ENCODE measurements around the gene SNPH. TPM values are rescaled to one million over a fixed set of nuclear protein-coding genes. Genes with fewer than 3 reads are reported as not detected.
A peak's percentile ranks its signal among the peaks of the same experiment; 100 is the strongest.

SNPH gene
- total and polyA plus RNA-seq, 2 of the 8 experiments (the other 6 are each of a cell fraction or from before 2014, with no cell fraction given): 0.98 to 4.9 TPM

GRCh38 chr20:1336699-1337367 is 70.7 kb downstream of the SNPH start:
- no peaks in the 10 kb centered on the region for H3K9me3 ChIP-seq (ENCODE audit: insufficient read depth in 2 of 2, low read depth in 1 of 2, low read length in 1 of 2)
- H2BK12ac ChIP-seq (ENCODE audit: low read depth, low read length): no peak overlapping the region
- H3K4me1 ChIP-seq (replicated peaks in 1 of 4; ENCODE audit: control insufficient read depth in 3 of 4, insufficient read depth in 4 of 4, low read length in 3 of 4): peaks cover 0 to 2% (median 0%) of the 10 kb centered on the region in 4 experiments; a peak in 3 of 7 replicates
- TF ChIP-seq TAF7 (optimal IDR thresholded peaks at IDR 0.05; ENCODE audit: borderline replicate concordance, low read depth, low read length) (no peak), POLR2AphosphoS5 (IDR thresholded peaks at IDR 0.05; ENCODE audit: low read depth, low read length) (no peak), SUZ12 (IDR thresholded peaks at IDR 0.05; ENCODE audit: low read length) (no peak), ATF2 (IDR thresholded peaks at IDR 0.05; ENCODE audit: low read length) (no peak), TBP (IDR thresholded peaks at IDR 0.05; ENCODE audit: low read depth, low read length) (no peak), JUN (IDR thresholded peaks at IDR 0.05; ENCODE audit: low read depth, low read length) (no peak), POU5F1 (IDR thresholded peaks at IDR 0.05; ENCODE audit: low read depth, low read length) (no peak), RNF2 (IDR thresholded peaks at IDR 0.05; ENCODE audit: borderline replicate concordance, low read depth, low read length, missing control alignments, poor library complexity, severe bottlenecking) (no peak)
- H3K4ac ChIP-seq (replicated peaks; ENCODE audit: insufficient read length, low read depth, low read length): no peak overlapping the region
- H3K27me3 ChIP-seq (replicated peaks in 1 of 4; ENCODE audit: control insufficient read depth in 3 of 4, extremely low read depth in 1 of 4, insufficient read depth in 3 of 4, low read length in 3 of 4): no peaks in the 10 kb centered on the region
- no peak overlapping the region for H4K5ac ChIP-seq (ENCODE audit: insufficient read length, low read depth, low read length)
- no peak overlapping the region for H3K4me3 ChIP-seq (ENCODE audit: extremely low read depth in 1 of 4, insufficient read depth in 2 of 4, low read depth in 3 of 4, low read length in 4 of 4)
- H2BK5ac ChIP-seq (ENCODE audit: low read depth, low read length): no peak overlapping the region
- WGBS, 2 experiments (ENCODE audit: extremely low coverage in 1 of 2, insufficient coverage in 1 of 2, insufficient read length in 1 of 2, insufficient replicate concordance in 2 of 2, low coverage in 1 of 2, low lambda C conversion rate in 2 of 2, missing lambda C conversion rate in 1 of 2): 61% methylated on average over 14 of the region's 14 CpGs; no CpG with 5 or more reads in 1 of the 2 experiments
- H4K20me1 ChIP-seq (replicated peaks in 1 of 2; ENCODE audit: control insufficient read depth in 1 of 2, insufficient read depth in 2 of 2, low read length in 2 of 2): peaks cover 7 to 18% of the 10 kb centered on the region in 2 experiments
- ChIA-PET POLR2A (ENCODE audit: partially characterized antibody) (interaction anchor here (0.6 to 3.2 kb wide), 8 partner anchors 8 to 97 kb away, joined by 3 to 27 read pairs (median 5); partner anchors contain the start of gene SDCBP2), CTCF (ENCODE audit: partially characterized antibody) (interaction anchor here (1.0 to 2.4 kb wide), 5 partner anchors 24 to 110 kb away, joined by 3 to 7 read pairs (median 3); no protein-coding TSS in a partner anchor)
- no peak overlapping the region for H2AK5ac ChIP-seq (ENCODE audit: low read depth, low read length)
- H3K9ac ChIP-seq (replicated peaks in 1 of 4; ENCODE audit: extremely low read depth in 1 of 4, low read depth in 3 of 4, low read length in 3 of 4): no peak overlapping the region
- no peak overlapping the region for H2AFZ ChIP-seq (ENCODE audit: low read length)
- no peak overlapping the region for H4K91ac ChIP-seq (replicated peaks; ENCODE audit: insufficient read length, low read length)
- FAIRE-seq: no peak
- no peak overlapping the region for H2BK15ac ChIP-seq (ENCODE audit: low read length)
- no peak overlapping the region; a peak in 1 of 4 replicates for H3K4me2 ChIP-seq (ENCODE audit: insufficient read depth in 1 of 2, low read depth in 2 of 2, low read length in 2 of 2)
- no peak overlapping the region for H2BK120ac ChIP-seq (replicated peaks; ENCODE audit: low read depth, low read length)
- H3K18ac ChIP-seq (ENCODE audit: extremely low read depth, low read length): no peak overlapping the region
- H3K79me2 ChIP-seq (ENCODE audit: control insufficient read depth in 1 of 2, insufficient read depth in 2 of 2, low read length in 2 of 2): peaks cover 0 to 2% of the 10 kb centered on the region in 2 experiments; a peak in 1 of 4 replicates
- H3K23ac ChIP-seq (ENCODE audit: insufficient read length): no peak overlapping the region
- no peak overlapping the region for H4K8ac ChIP-seq (ENCODE audit: extremely low read depth, insufficient read depth, low read length)
- no peak overlapping the region for H3K56ac ChIP-seq (replicated peaks; ENCODE audit: insufficient read length, low read depth, low read length)
- DNase-seq (ENCODE audit: low read depth in 1 of 2, low spot score in 2 of 2): peak in 1 of 2 experiments; percentile 48
- H3K79me1 ChIP-seq (ENCODE audit: low read depth, low read length): peaks cover 3% of the 10 kb centered on the region
- H3K23me2 ChIP-seq (ENCODE audit: low read depth, low read length): no peaks in the 10 kb centered on the region
- no peak overlapping the region for H3K14ac ChIP-seq (ENCODE audit: insufficient read length)
- peaks cover 0 to under 1% (median 0%) of the 10 kb centered on the region in 4 experiments; a peak in 1 of 8 replicates for H3K36me3 ChIP-seq (ENCODE audit: control insufficient read depth in 2 of 4, insufficient read depth in 4 of 4, low read length in 3 of 4)
- no peak overlapping the region for H3K27ac ChIP-seq (ENCODE audit: low read depth, low read length)
- H2BK20ac ChIP-seq (ENCODE audit: low read length): no peak overlapping the region

All from H1 (cell line).